CD4-positive, alpha-beta T cell (primary cell): Measurements from ENCODE around the gene LYPD6B. TPM values are rescaled to one million over a fixed set of nuclear protein-coding genes. Genes with fewer than 3 reads are reported as not detected.

ENCODE experiments used
- ATAC-seq: fragments of 200-7000 bp; cut with Tn5 transposase; one replicate; pipeline ENCODE4 v1.10.0; 2022; ENCODE audit warnings: mild to moderate bottlenecking; ENCODE audit not compliant: poor library complexity
- CTCF ChIA-PET: fragments of 350-600 bp; sonication (Branson Sonifier 250); formaldehyde crosslinking; loops from one replicate; lab custom pipeline; 2021; ENCODE audit warnings: antibody characterized with exemption, inconsistent platforms; lab: Charles Lee
- POLR2A ChIA-PET: fragments of 350-600 bp; sonication (Branson Sonifier 250); formaldehyde crosslinking; loops from one replicate; lab custom pipeline; 2021; ENCODE audit warnings: antibody characterized with exemption, inconsistent platforms; lab: Charles Lee
- DNase-seq, 14 experiments: peaks; one replicate each; pipeline ENCODE4 v3.0.0-alpha.2; 2013 to 2020; ENCODE audit warnings: mixed read lengths in 2 of 14
- H3K27ac ChIP-seq, 2 donors: one replicate each; pipeline versions ENCODE4 v1.5.1 to v1.7.0; 2013; ENCODE audit warnings: low read length in 2 of 2, low read depth in 1 of 2, mild to moderate bottlenecking in 1 of 2
- H3K27me3 ChIP-seq, 2 experiments: 1 replicate in 1 of 2; 2 replicates in 1 of 2; pipeline versions ENCODE4 v1.6.1 to v1.7.0; 2013; ENCODE audit warnings: low read length in 2 of 2, control low read depth in 1 of 2, mild to moderate bottlenecking in 1 of 2, moderate library complexity in 1 of 2; ENCODE audit not compliant: insufficient read depth in 2 of 2, control insufficient read depth in 1 of 2
- H3K36me3 ChIP-seq: one replicate; pipeline ENCODE4 v1.6.1; 2013; ENCODE audit warnings: low read length, control low read depth; ENCODE audit not compliant: insufficient read depth
- H3K4me1 ChIP-seq: one replicate; pipeline ENCODE4 v1.6.1; 2013; ENCODE audit warnings: low read length, control low read depth; ENCODE audit not compliant: insufficient read depth
- H3K4me3 ChIP-seq: one replicate; pipeline ENCODE4 v1.5.1; 2013; ENCODE audit warnings: mild to moderate bottlenecking, low read length, moderate library complexity
- H3K9me3 ChIP-seq, 2 experiments: 1 replicate in 1 of 2; 2 replicates in 1 of 2; pipeline versions ENCODE4 v1.6.1 to v1.7.0; 2013; ENCODE audit warnings: low read length in 2 of 2, mild to moderate bottlenecking in 2 of 2, control low read depth in 1 of 2, moderate library complexity in 1 of 2; ENCODE audit not compliant: control insufficient read depth in 1 of 2, insufficient read depth in 1 of 2
- H3K27ac Mint-ChIP-seq: one replicate; pipeline ENCODE4 v1.8.0; 2020; ENCODE audit warnings: mixed read lengths
- H3K27me3 Mint-ChIP-seq: one replicate; pipeline ENCODE4 v1.8.0; 2021; ENCODE audit warnings: mixed read lengths
- H3K36me3 Mint-ChIP-seq: one replicate; pipeline ENCODE4 v1.8.0; 2021; ENCODE audit warnings: low read depth, mixed read lengths
- H3K4me1 Mint-ChIP-seq: one replicate; pipeline ENCODE4 v1.8.0; 2021; ENCODE audit warnings: low read depth, mixed read lengths
- H3K4me3 Mint-ChIP-seq: one replicate; pipeline ENCODE4 v1.8.0; 2020; ENCODE audit warnings: mild to moderate bottlenecking, mixed read lengths
- H3K9me3 Mint-ChIP-seq: one replicate; pipeline ENCODE4 v1.8.0; 2020; ENCODE audit warnings: mixed read lengths
- CTCF ChIP-seq: fragments of 200-600 bp; IDR thresholded peaks from one replicate; pipeline ENCODE4 v1.8.0; 2022; ENCODE audit warnings: antibody characterized with exemption, mild to moderate bottlenecking
- intact Hi-C, 2 experiments: fragments of 100-400 bp; cut with DNase I in 1 of 2; cut with micrococcal nuclease in 1 of 2; formaldehyde crosslinking; loops; one replicate each; pipeline versions ENCODE4 v1.15.1 to v1.9.0; 2023 to 2025; cut with DNase I, micrococcal nuclease
- total RNA-seq, 174 experiments: library from RNA in 2 of 174; stranded (reverse) in 2 of 174; gene quantifications; one replicate each; pipeline ENCODE4 v1.2.3 and lab custom pipeline; 2021 to 2026

LYPD6B gene
- total RNA-seq, 2 experiments from 2014 or later = not detected

- no peak for TF ChIP-seq CTCF
- intact Hi-C loops = no loop called here
- Histone ChIP-seq H3K4me3 (no peak overlapping the region), H3K27ac (no peak overlapping the region), H3K4me1 (no peaks in the 10 kb centered on the region), H3K36me3 (peaks cover 7% of the 10 kb centered on the region), H3K27me3 (no peaks in the 10 kb centered on the region), H3K9me3 (no peaks in the 10 kb centered on the region)
- H3K4me3 Mint-ChIP-seq = no peak overlapping the region
- ATAC-seq (no peak), DNase-seq (no peak)
- H3K9me3 Mint-ChIP-seq = no peaks in the 10 kb centered on the region
- H3K36me3 Mint-ChIP-seq = no peaks in the 10 kb centered on the region
- H3K27me3 Mint-ChIP-seq = no peaks in the 10 kb centered on the region
- ChIA-PET POLR2A (no interaction called here), CTCF (no interaction called here)
- H3K27ac Mint-ChIP-seq = no peak overlapping the region
- no peaks in the 10 kb centered on the region for H3K4me1 Mint-ChIP-seq
These were observed 32.9 kb upstream of the LYPD6B start for GRCh38 chr2:149005471-149006077.

GRCh38 chr2:149006883-149007543 lies 31.5 kb upstream of the LYPD6B start:
- ATAC-seq (no peak), DNase-seq (no peak)
- Histone ChIP-seq H3K36me3 (peaks cover 15% of the 10 kb centered on the region), H3K27me3 (no peaks in the 10 kb centered on the region), H3K4me3 (no peak overlapping the region), H3K9me3 (no peaks in the 10 kb centered on the region), H3K4me1 (no peaks in the 10 kb centered on the region), H3K27ac (no peak overlapping the region)
- Mint-ChIP-seq H3K9me3 (no peaks in the 10 kb centered on the region), H3K27ac (no peak overlapping the region), H3K36me3 (no peaks in the 10 kb centered on the region), H3K4me1 (no peaks in the 10 kb centered on the region), H3K27me3 (no peaks in the 10 kb centered on the region), H3K4me3 (no peak overlapping the region)
- POLR2A ChIA-PET = interaction anchor here (0.6 kb wide), 1 partner anchor 119 kb away, joined by 3 read pairs; no protein-coding TSS in a partner anchor
- TF ChIP-seq CTCF = no peak
- intact Hi-C loops = no loop called here
- CTCF ChIA-PET = no interaction called here

- H3K9me3 ChIP-seq = no peaks in the 10 kb centered on the region
- ATAC-seq (no peak), DNase-seq (no peak)
- Mint-ChIP-seq H3K4me3 (no peak overlapping the region), H3K36me3 (no peaks in the 10 kb centered on the region), H3K27ac (no peak overlapping the region), H3K9me3 (no peaks in the 10 kb centered on the region), H3K4me1 (no peaks in the 10 kb centered on the region), H3K27me3 (no peaks in the 10 kb centered on the region)
- TF ChIP-seq CTCF = no peak
- intact Hi-C loops = no loop called here
- H3K4me3 ChIP-seq = no peak overlapping the region
- CTCF ChIA-PET = interaction anchor here (0.9 kb wide), 1 partner anchor 9 kb away, joined by 3 read pairs; no protein-coding TSS in a partner anchor
- H3K27me3 ChIP-seq = no peaks in the 10 kb centered on the region
- peaks cover 17% of the 10 kb centered on the region for H3K36me3 ChIP-seq
- H3K4me1 ChIP-seq = no peaks in the 10 kb centered on the region
- POLR2A ChIA-PET = no interaction called here
- H3K27ac ChIP-seq = no peak overlapping the region
These were observed 30.1 kb upstream of the LYPD6B start for GRCh38 chr2:149008381-149008780.
